GM19238 (cell line): ENCODE results near the gene LAMA2.
"Not testable (repeated sequence)": the region's sequence is repeated elsewhere in the genome, so short reads cannot be mapped to it uniquely, and the experiment has no call there.

Experiments
- DNase-seq: peaks from one replicate; pipeline ENCODE4 v3.0.0; 2011; ENCODE audit warnings: low spot score; ENCODE audit not compliant: insufficient read length

Gene LAMA2

DNA sequence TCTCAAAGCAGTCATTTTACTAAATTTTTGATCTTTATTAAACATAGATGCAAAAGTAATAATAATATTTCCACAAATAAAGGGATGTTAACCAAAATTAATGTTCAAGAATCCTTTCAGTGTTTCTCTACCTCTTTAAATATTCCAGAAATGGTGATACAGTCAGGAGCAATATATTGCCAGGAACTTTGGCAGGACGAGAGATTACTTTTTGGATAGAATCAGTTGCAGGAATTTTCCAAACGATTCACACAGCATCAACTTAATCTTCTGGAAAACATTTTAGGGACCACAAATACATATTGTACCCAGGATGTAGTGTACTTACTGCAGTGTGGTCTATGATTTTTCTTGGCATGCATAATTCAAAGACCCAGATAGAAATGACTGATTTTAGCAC is 125.7 kb downstream of the LAMA2 start:
- no peak for DNase-seq

DNA sequence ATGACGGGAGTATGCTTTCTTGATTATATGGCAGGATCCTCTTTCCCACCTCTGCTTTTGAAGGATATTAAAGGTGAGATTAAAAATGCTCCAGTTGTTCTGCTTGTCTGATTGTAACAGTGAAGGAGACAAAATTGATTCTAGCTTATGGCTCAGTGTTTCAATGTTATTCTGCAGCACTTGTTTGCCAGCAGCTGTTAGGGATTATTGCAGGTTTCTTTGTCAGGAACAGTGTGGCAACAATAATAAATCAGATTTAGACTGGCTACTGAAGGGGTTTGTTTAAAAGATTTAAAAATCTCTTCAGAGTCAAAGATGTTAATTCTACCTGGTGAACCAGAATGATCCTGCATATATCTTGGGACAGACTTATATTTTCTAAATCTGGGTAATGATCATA is 126.9 kb downstream of the LAMA2 start:
- DNase-seq: no peak

DNA sequence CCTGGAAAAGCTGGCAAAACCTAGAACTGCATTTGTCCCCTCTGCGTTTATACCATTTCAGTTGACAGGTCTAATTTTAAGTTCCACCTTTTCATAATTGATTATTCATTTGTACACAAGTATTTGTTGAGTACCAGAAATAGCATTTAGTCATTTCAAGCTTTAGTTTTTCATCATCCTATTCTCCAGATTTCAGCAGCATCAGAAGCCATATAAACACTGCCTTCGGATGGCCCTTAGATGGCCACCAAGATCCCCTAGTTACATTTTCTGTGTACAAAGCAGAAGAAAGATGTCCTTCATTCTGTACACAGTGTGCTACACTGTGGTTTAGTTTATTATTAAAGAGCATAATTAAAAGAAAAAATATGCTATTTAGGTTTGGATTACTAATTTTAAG is 131.4 kb downstream of the LAMA2 start:
- no peak for DNase-seq

DNA sequence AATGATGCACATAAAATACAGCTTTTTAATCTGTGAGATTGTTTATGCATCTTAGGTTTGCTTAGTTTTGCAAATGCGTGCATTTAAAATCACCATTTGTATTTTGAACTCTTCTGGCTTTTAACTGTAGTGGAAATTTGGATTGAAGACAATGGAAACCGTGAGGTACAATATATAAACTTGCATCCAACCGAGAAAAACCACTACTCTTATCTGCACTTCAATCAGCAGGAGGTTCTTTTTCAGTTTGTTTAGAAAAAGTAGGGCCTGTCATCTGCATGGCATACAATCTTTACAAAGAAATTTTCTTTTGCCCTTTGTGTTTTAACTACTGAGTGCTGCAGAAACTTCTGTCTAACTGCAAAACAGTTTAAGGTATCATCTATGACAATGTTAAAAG is 132.8 kb downstream of the LAMA2 start:
- no peak for DNase-seq

DNA sequence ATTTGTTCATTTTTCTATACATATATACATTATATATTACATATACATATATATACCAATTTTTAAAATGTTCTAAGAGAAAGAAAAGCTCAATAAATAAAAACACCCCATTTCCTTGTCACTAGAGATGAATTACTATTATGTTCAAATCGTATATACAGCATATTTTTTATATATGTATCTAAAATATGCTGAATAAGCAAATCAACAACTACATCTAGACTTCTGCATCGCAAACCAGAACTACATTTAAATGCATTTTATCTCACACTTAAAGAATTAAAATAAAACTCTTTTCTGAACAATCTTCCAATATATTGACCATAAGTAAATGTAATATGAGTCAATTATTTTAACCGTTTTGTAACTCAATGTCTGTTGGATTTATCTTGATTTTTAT is 133.9 kb downstream of the LAMA2 start:
- DNase-seq: no peak

DNA sequence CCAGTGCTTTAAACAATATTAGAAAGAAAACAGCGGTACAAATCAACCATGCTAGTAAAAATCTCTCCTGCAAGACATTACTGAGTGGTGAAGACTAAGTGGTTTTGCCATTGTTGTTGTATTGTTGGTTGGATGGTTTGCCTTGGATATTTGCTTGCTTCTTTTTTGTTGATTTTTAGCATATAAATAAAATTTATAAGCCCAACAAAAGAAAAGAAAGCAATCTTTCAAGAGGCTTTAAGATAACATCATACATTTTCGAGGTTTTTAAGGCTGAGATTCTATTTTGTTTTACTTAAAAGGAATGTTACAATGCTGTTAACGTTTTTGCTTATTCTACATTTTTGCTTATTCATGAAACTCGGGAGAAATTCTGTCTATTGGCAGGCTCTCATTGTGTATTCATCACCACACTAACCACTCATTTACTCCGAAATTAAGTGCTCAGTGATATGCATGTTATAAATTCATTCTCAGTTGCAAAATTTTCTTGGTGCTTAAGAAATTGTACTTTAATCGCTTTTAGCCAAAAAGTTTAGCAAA is 139.1 kb downstream of the LAMA2 start:
- no peak for DNase-seq

DNA sequence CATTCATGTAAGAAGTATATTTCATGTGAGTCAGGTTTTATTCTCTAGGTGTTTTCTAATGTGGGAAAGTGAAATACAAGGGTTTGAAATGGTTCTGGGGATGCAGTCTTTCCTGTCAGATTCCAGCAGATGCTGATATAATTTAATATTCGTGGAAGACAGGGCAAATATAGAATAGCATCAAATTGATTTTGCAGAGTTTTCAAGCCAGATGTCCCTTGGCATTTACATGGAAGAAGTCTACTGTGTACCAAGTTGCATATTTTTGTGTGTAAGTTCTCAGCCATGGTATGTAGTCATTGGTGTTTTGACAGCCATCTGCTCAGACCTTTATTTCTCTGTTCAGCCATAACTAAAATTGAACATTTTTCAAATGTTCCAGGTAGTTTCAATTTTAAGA is 143.7 kb downstream of the LAMA2 start:
- DNase-seq: no peak

DNA sequence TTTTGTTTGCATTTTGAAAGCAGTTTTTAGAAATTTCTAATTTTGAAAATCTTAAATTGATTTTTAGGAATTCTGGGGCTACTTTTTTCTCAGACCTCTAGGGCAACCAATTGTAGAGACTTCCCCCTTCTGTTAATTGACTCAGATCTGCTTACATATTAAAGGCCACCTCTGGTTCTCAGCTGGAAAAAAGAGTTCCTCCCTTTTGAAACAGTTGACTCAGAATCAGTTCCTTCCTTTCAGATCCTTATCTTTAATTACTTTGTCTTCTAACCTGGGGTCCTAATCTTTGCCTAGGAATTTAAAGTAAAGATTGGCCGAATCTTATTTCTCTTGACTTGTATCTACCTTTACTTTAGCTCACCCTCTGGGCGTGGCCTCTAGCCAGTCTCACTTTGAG is 146.8 kb downstream of the LAMA2 start:
- DNase-seq: no peak

DNA sequence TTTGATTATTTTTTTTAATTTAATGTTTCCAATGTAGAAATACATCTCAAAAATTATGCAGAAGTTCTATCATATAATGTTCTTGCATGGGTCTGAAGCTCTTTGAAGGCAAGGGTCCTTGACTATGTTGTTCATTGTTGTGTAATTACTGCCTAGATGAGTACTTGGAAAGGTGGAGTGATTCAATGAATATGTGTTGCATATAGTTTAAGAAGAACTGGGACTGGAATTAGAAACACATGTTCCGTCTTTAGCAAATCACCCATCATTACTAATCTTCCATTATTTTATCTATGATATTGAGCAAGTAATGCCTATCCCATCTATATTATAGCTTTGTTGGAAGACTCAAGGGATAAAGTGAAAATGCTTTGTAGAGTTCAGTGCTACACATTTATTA is 147.3 kb downstream of the LAMA2 start:
- DNase-seq: no peak

DNA sequence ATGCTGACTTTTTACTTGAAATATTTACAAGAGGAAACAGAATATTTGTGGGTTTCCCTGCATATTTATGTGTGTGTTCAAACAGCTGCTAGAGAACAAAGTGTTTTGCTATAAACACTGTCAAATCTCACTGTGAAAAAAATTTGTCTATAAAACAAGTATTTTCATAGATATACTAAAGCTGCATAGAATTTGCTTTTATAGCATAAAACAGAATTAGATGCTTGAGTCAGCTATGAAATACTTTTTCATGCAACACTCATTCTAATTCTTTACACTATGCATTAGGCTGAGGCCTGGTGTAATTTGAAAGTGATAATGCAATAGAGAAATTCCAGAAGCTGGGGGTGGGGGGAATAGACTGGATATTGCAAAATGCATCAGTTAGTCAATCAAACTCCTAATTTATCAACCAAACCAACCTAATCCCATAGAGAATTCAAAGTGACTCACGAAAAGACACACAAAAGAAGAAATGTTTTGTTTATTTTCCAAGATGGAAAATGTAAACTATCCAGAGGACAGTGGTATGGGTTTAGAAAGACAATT is 148.2 kb downstream of the LAMA2 start:
- no peak for DNase-seq

DNA sequence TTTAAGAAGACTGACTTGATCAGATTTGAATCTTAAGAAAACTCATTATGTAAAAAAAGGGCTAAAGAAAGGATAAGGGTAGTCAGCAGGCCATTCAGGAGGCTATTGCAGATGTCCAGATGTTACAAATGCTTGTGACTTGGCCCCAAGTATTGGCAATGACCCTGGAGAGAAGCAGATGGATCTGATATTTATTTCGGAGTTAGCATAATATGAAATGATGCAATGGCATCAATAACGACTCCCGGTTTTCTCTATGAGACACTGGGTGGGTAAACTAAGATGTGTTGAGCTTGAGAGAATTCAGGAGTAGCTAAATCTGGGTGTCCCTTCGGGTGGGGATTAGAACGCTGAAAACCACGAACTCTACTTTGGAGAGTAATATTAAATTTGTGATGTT is 149.7 kb downstream of the LAMA2 start:
- no peak for DNase-seq

DNA sequence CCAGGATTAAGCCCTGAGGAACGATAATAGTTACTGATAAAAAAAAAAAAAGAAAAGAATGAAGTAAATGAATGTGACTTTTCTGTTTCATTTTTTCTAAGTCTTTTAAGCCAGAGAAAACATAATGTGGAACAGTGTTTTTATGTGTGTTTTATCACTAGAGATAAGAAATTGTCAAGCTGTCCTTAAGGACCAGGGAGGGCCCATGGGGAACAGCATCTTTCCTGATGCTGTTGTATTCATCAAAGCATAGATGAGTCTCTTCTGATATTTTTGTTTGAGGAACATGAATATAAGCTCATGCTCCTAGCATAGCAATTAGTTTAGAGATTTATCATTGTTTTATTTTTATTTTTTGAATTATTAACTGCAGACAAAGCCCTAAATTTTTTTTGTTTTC is 150.2 kb downstream of the LAMA2 start:
- no peak for DNase-seq

DNA sequence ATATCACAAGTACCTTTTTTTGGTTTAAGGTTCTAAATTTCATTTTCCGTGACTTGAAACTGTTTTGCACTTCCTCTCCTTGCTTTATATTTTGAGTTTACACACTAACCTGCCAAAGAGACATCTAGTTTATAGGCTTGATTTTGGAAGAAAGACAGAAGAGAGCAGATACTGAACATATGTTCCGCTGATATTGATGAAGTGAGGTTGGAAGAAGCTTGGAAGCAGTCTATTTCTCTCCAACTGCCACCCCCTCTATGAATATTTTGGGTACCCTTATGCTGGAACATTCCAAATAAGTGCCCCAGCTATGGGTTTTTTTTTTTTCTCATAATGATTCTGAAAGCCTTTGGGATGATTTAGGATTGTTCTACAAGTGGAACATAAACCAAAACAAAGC is 150.6 kb downstream of the LAMA2 start:
- DNase-seq: no peak

DNA sequence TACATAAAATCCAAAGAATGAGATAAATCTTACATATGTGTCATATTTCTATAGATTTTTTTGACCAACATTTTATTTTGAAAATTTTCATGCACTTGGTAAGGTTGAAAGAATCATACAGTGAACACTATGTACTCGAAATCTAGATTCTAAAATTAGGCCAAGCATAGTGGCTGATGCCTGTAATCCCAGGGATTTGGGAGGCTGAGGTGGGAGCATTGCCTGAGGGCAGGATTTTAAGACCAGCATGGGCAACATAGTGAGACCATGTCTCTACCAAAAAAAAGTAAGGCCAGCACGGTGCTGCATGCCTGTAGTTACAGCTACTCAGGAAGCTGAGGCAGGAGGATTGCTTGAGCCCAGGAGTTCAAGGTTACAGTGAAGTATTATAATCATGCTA is 158.6 kb downstream of the LAMA2 start:
- DNase-seq: no peak

DNA sequence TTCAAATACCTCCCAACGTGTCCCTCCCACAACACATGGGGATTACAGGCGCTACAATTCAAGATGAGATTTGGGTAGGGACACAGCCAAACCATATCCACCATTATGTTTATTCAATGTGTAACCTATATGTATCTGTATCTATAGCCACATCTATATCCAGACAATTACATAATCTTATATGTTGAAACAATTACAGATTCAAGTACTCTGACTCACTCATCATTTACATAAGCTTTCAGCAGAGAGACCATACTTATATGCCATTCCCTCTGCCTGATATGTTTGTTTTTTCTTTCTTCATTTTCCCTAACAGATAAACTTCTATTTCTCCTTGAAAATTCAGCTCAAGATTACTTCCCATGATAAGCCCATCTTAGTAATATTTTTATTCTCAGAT is 163.6 kb downstream of the LAMA2 start:
- DNase-seq: no peak

DNA sequence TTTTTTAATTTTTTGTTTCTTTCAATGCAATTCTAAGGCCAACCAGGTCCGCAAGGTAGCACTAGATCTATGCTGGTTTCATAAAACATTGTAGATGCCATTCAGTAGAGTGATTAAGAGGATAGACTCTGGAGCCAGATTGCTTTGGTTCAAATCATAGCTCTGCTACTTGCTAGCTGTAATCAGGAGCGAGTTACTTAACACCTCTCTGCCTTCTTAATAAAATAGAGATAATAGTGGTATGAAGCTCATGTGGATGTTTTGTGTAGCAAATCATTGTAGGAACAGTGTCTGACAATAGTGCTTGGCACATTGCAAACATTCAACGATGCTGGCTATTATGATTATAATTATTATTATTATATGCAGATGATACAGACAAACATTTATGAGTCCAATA is 164.9 kb downstream of the LAMA2 start:
- no peak for DNase-seq

DNA sequence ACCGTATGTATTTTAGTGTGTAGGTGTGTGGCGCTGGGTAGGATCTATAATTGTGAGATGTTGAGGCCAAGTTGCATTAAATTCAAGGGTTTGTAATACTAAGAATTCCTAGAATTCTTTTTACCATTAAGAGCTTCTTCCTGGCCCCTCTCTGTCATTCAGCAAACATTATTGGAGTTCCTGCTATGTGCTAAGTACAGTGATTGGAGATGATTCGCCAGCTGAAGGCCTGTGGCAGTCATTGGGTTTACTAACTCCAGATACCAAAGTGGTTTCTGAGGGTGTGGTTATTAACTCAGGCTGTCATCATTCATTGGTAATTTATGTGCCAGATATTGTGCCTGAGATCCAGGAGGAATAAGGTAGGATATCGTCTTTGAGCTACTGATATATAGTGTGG is 167.1 kb downstream of the LAMA2 start:
- DNase-seq: no peak

DNA sequence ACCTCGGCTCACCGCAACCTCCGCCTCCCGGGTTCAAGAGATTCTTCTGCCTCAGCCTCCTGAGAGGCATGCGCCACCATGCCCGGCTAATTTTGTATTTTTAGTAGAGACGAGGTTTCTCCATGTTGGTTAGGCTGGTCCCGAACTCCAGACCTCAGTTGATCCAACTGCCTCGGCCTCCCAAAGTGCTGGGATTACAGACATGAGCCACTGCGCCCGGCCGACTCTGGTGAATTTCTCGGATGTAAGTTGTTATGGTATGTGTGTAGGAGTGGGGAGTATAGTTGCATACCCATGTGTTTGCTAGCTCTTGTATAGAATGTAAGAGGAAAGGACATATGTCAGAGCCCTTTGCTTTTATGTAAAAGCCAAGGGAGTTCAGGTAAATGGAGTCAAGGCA is 170.2 kb downstream of the LAMA2 start:
- not testable (repeated sequence) for DNase-seq

DNA sequence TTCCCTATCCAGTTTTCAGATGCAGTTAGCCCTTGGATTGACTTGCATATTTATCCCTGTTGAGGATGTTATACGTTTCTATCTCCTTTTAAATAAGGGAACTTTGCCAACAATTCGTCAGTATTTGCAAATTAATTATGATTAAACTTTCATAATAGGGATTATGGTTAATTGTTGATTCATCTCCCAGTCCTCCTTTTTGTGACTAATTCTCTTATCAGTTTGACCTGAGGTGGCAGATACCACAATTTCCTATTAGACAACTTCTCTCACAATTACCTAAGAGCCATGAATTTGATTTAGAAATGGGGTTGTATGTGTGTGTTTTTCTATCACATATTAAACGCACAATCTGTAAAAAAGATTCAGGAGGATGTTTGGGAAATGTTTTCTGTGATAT is 172.9 kb downstream of the LAMA2 start:
- DNase-seq: no peak

DNA sequence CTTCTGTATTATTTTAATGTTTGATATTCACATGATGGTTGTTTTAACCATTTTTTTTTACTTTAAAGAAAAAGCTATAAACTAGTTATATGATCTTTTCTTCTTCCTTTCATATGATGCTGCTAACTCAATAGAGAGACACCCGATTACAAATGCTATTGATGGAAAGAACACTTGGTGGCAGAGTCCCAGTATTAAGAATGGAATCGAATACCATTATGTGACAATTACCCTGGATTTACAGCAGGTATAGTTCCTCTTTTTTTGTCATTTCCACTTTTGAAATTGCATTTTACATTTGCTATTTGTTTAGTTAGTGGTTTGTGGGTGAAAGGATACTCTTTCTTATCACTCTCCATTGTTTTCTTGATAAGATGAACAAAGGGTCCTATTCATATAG is 176.7 kb downstream of the LAMA2 start:
- DNase-seq: no peak

DNA sequence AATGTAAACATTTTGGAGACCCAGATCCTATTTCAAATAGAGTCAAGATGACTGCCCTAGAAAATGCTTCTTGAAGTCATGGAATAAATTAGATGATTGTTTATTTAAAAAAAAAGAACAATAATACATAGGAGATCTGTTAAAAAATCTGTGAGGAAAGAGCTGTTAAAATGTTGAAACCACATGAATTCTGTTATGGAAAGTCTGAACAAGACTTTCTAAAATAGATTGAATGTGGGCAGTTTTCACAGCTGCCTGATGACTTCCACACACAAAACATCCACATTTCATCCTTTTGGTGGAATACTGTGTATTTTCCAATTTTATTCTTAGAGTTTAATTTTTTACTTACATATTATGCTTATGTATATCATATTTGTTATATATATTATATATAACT is 186.1 kb downstream of the LAMA2 start:
- DNase-seq: no peak

DNA sequence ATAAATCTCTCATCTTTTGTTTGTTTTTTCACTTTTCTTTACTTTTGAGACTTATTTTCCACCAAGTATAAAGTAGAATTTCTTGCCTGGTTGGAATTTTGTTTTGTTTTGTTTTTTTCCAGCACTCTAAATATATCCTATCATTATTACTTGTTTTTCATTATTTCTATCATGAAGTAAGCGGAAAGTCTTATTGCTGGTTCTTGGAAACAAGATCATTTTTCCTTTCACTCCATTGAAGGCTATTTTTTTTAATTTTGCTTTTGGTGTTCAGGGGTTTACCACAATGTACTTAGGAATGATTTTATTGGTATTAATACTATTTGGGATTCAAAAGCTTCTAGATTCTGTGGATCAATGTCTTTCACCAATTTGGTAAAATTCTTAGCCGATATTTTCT is 190.1 kb downstream of the LAMA2 start:
- DNase-seq: no peak

DNA sequence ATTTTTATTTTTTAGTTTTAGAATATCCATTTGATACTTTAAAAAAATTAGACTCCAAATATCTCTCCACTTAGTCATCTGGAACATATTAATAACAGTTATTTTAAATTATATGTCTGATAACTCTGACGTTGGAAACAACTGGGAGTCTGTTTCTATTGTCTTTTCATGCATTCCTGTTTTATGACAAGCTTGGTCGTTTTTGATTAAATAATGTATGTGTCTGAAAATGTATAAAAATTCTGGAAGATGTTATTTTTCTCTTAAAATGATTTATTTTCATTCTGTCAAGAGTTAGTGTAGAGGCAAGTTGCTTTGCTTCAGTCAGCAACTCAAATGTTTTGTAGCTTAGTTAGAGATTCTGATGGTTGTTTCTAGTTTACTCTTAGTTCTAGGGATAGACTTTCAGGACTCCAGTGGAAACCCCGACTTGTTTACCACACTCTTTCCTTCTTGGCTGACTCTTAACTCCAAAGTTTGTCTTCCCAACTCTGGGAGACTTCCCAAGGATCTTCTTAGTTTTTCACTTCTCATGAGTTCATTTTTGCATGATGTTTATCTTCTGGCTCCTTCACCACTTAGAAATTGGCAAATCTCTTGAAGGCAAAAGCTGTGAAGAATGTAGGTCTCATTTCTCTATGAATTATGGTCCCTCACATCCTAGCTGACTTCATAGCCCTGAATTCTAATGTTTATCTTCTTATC is 190.9 kb downstream of the LAMA2 start:
- no peak for DNase-seq
